GM23248 (cell line): Measurements from ENCODE around the gene MAPK11. TPM values are rescaled to one million over a fixed set of nuclear protein-coding genes. Genes with fewer than 3 reads are reported as not detected.

Source experiments
- DNase-seq: peaks from one replicate; pipeline ENCODE4 v3.0.0-alpha.2; 2015
- H2AFZ ChIP-seq: fragments of 200-600 bp; sonication (generic); 2 replicates; pipeline ENCODE4 v1.6.1; 2016; ENCODE audit warnings: antibody characterized with exemption
- H3F3A ChIP-seq: fragments of 200-600 bp; sonication (generic); 2 replicates; pipeline ENCODE4 v1.6.1; 2016; ENCODE audit warnings: mild to moderate bottlenecking, antibody characterized with exemption, mixed run types; ENCODE audit not compliant: insufficient read depth
- H3K27ac ChIP-seq: fragments of 200-600 bp; sonication (generic); 2 replicates; pipeline ENCODE4 v1.5.1; 2016; ENCODE audit warnings: mild to moderate bottlenecking
- H3K27me3 ChIP-seq: fragments of 200-600 bp; sonication (generic); replicated peaks from 2 replicates; pipeline ENCODE4 v1.6.1; 2016; ENCODE audit warnings: mild to moderate bottlenecking; ENCODE audit not compliant: insufficient read depth
- H3K36me3 ChIP-seq: fragments of 200-600 bp; sonication (generic); 2 replicates; pipeline ENCODE4 v1.6.1; 2016; ENCODE audit warnings: low read depth, mild to moderate bottlenecking
- H3K4me1 ChIP-seq: fragments of 200-600 bp; sonication (generic); 2 replicates; pipeline ENCODE4 v1.6.1; 2016; ENCODE audit warnings: mild to moderate bottlenecking; ENCODE audit not compliant: insufficient read depth
- H3K4me2 ChIP-seq: fragments of 200-600 bp; sonication (generic); one replicate; pipeline ENCODE4 v1.6.1; 2016; ENCODE audit warnings: mild to moderate bottlenecking; ENCODE audit not compliant: unreplicated experiment
- H3K4me3 ChIP-seq: fragments of 200-600 bp; sonication (generic); 2 replicates; pipeline ENCODE4 v1.5.1; 2016; ENCODE audit warnings: mild to moderate bottlenecking
- H3K79me2 ChIP-seq: fragments of 200-600 bp; sonication (generic); 2 replicates; pipeline ENCODE4 v1.6.1; 2016; ENCODE audit warnings: mild to moderate bottlenecking; ENCODE audit not compliant: insufficient read depth
- H3K9ac ChIP-seq: fragments of 200-600 bp; sonication (generic); 2 replicates; pipeline ENCODE4 v1.6.1; 2016; ENCODE audit warnings: mild to moderate bottlenecking
- H3K9me2 ChIP-seq: fragments of 200-600 bp; sonication (generic); 2 replicates; pipeline ENCODE4 v1.6.1; 2016; ENCODE audit warnings: mixed run types, mild to moderate bottlenecking, moderate library complexity; ENCODE audit not compliant: insufficient read depth
- H3K9me3 ChIP-seq: fragments of 200-600 bp; sonication (generic); one replicate; pipeline ENCODE4 v1.6.1; 2017; ENCODE audit warnings: low read depth
- H4K20me1 ChIP-seq: fragments of 200-600 bp; sonication (generic); 2 replicates; pipeline ENCODE4 v1.6.0; 2016; ENCODE audit not compliant: insufficient read depth
- EZH2 ChIP-seq: fragments of 200-600 bp; sonication (generic); IDR thresholded peaks from 2 replicates; pipeline ENCODE4 v1.6.1; 2018; ENCODE audit warnings: antibody characterized with exemption, mild to moderate bottlenecking; ENCODE audit not compliant: insufficient read depth, poor library complexity, severe bottlenecking
- EZH2phosphoT487 ChIP-seq: fragments of 200-600 bp; sonication (generic); IDR thresholded peaks from 2 replicates; pipeline ENCODE4 v1.6.1; 2018; ENCODE audit warnings: antibody characterized with exemption, moderate library complexity, mild to moderate bottlenecking, low read depth; ENCODE audit not compliant: insufficient read depth
- WGBS, 2 experiments: methylation state at CpG; one replicate each; pipeline ENCODE4 v1.1.6; 2015 to 2017; ENCODE audit warnings: low lambda C conversion rate in 2 of 2, low coverage in 1 of 2; ENCODE audit errors: missing lambda C conversion rate in 2 of 2; 5-methylcytosine and 5-hydroxymethylcytosine counted together
- in situ Hi-C: fragments of 300-500 bp; cut with MboI; formaldehyde crosslinking; loops from 2 replicates; pipeline ENCODE4 v1.15.0; 2020
- polyA plus RNA-seq: library from polyadenylated mRNA; unstranded; fragments of >200 nt; fragmentation: Nextera tagmentation; extraction: Ambion mirVana; gene quantifications from 2 replicates; pipeline ENCODE4 v1.2.1, GENCODE V29; 2016
- total RNA-seq: library from RNA; depleted of rRNA; stranded (reverse); fragments of >200 nt; shearing (Covaris generic); gene quantifications from 2 replicates; pipeline ENCODE4 v1.2.3, GENCODE V29; 2014

MAPK11 gene
- total and polyA plus RNA-seq, 2 experiments from 2014 or later: 1.2 to 9.8 TPM

GRCh38 chr22:50225200-50225969 is 44.8 kb downstream of the MAPK11 start:
- no peak for DNase-seq
- Histone ChIP-seq H3K27me3 (no peaks in the 10 kb centered on the region), H3K79me2 (peaks cover 4% of the 10 kb centered on the region; the same call in 1 of the 2 replicates), H3K36me3 (no peaks in the 10 kb centered on the region; the same call in 1 of the 2 replicates), H4K20me1 (no peaks in the 10 kb centered on the region), H3K4me3 (no peak overlapping the region), H2AFZ (no peak overlapping the region), H3K9me2 (no peaks in the 10 kb centered on the region), H3K4me1 (no peaks in the 10 kb centered on the region), H3K4me2 (no peak overlapping the region), H3K27ac (no peak overlapping the region), H3K9me3 (no peaks in the 10 kb centered on the region), H3K9ac (no peak overlapping the region), H3F3A (no peaks in the 10 kb centered on the region)
- 87 to 90% methylated on average over 24 of the region's 24 CpGs for WGBS, 2 experiments
- TF ChIP-seq EZH2phosphoT487 (no peak), EZH2 (no peak)
- in situ Hi-C loops: no loop called here

- in situ Hi-C loops: no loop called here
- Histone ChIP-seq H3K9me2 (no peaks in the 10 kb centered on the region), H2AFZ (no peak overlapping the region), H3K9ac (no peak overlapping the region), H3F3A (no peaks in the 10 kb centered on the region), H3K4me2 (no peak overlapping the region), H3K27me3 (no peaks in the 10 kb centered on the region), H3K79me2 (no peaks in the 10 kb centered on the region), H3K9me3 (no peaks in the 10 kb centered on the region), H3K36me3 (no peaks in the 10 kb centered on the region; the same call in 1 of the 2 replicates), H3K4me1 (no peaks in the 10 kb centered on the region), H4K20me1 (no peaks in the 10 kb centered on the region), H3K4me3 (no peak overlapping the region), H3K27ac (no peak overlapping the region)
- no peak for DNase-seq
- TF ChIP-seq EZH2phosphoT487 (no peak), EZH2 (no peak)
- 87 to 92% methylated on average over 16 of the region's 16 CpGs for WGBS, 2 experiments
Observed at GRCh38 chr22:50224071-50224470, 46.1 kb downstream of the MAPK11 start.

DNA sequence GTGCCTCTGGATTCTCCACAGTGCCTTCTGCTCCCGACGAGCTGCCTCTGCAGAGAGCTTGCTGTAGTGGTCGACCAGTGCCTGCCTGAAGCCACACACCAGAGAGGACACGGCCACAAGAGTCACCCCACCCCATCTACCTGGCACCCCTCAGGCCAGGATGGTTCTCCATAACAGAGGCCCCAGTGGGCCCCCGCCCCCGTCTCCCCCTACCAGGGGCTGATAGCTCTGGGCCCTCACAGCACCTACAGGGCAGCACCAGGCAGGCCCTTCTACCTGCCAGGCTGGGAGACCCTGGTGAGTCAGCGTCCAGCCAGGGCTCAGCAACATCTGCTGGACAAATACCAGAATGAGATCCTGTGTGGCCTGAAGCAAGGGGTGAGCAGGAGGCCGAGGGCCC is 47.7 kb downstream of the MAPK11 start:
- 91 to 93% methylated on average over 8 of the region's 8 CpGs for WGBS, 2 experiments
- H3K36me3 ChIP-seq: no peaks in the 10 kb centered on the region; the same call in 1 of the 2 replicates
- H3K9ac ChIP-seq: no peak overlapping the region
- in situ Hi-C loops: no loop called here
- no peaks in the 10 kb centered on the region for H3K9me2 ChIP-seq
- no peaks in the 10 kb centered on the region for H3F3A ChIP-seq
- H3K79me2 ChIP-seq: no peaks in the 10 kb centered on the region
- no peak overlapping the region for H3K4me3 ChIP-seq
- H3K9me3 ChIP-seq: no peaks in the 10 kb centered on the region
- no peaks in the 10 kb centered on the region for H3K27me3 ChIP-seq
- no peak overlapping the region for H3K27ac ChIP-seq
- TF ChIP-seq EZH2 (no peak), EZH2phosphoT487 (no peak)
- H3K4me1 ChIP-seq: no peaks in the 10 kb centered on the region
- DNase-seq: no peak
- no peaks in the 10 kb centered on the region for H4K20me1 ChIP-seq
- no peak overlapping the region for H2AFZ ChIP-seq
- H3K4me2 ChIP-seq: no peak overlapping the region

- Histone ChIP-seq H4K20me1 (no peaks in the 10 kb centered on the region), H3K27ac (no peak overlapping the region), H3K27me3 (no peaks in the 10 kb centered on the region), H3K9ac (no peak overlapping the region), H3K4me3 (no peak overlapping the region), H3F3A (no peaks in the 10 kb centered on the region), H2AFZ (no peak overlapping the region), H3K9me3 (no peaks in the 10 kb centered on the region), H3K36me3 (no peaks in the 10 kb centered on the region; the same call in 1 of the 2 replicates), H3K4me1 (no peaks in the 10 kb centered on the region), H3K9me2 (no peaks in the 10 kb centered on the region), H3K4me2 (no peak overlapping the region), H3K79me2 (no peaks in the 10 kb centered on the region)
- 95 to 96% methylated on average over 18 of the region's 19 CpGs for WGBS, 2 experiments
- no peak for DNase-seq
- no peak for TF ChIP-seq EZH2
- TF ChIP-seq EZH2phosphoT487: no peak
- in situ Hi-C loops: no loop called here
Observed at GRCh38 chr22:50221410-50222300, 48.5 kb downstream of the MAPK11 start.
